Keratinocyte (primary cell): ENCODE results near the gene AAMDC. TPM values are rescaled to one million over a fixed set of nuclear protein-coding genes. Genes with fewer than 3 reads are reported as not detected.

Experiments used
- DNase-seq: peaks from one replicate; pipeline ENCODE4 v3.0.0-alpha.2; 2011; ENCODE audit warnings: low read depth, missing footprints, low spot score
- FAIRE-seq: peaks from 2 replicates; lab custom pipeline; 2011; peaks lifted over from hg19 to GRCh38; lab: Jason Lieb, UNC
- H2AFZ ChIP-seq: 2 replicates; pipeline ENCODE4 v1.6.0; 2012; ENCODE audit warnings: low read length, control low read depth, inconsistent platforms; ENCODE audit not compliant: control insufficient read depth
- H3K27ac ChIP-seq: 2 replicates; pipeline ENCODE4 v1.5.1; 2011; ENCODE audit warnings: low read length; ENCODE audit not compliant: control insufficient read depth, insufficient read depth
- H3K27me3 ChIP-seq: 3 replicates; pipeline ENCODE4 v1.6.0; 2011; ENCODE audit warnings: low read length; ENCODE audit not compliant: control insufficient read depth, insufficient read depth; ENCODE audit errors: extremely low read depth
- H3K36me3 ChIP-seq, 2 experiments: 2 replicates in 1 of 2; 3 replicates in 1 of 2; pipeline ENCODE4 v1.5.1; 2011; ENCODE audit warnings: low read length in 2 of 2, mild to moderate bottlenecking in 1 of 2; ENCODE audit not compliant: control insufficient read depth in 2 of 2, insufficient read depth in 2 of 2; ENCODE audit errors: extremely low read depth in 1 of 2
- H3K4me1 ChIP-seq: 3 replicates; pipeline ENCODE4 v1.5.1; 2011; ENCODE audit warnings: low read length; ENCODE audit not compliant: control insufficient read depth, insufficient read depth; ENCODE audit errors: extremely low read depth
- H3K4me2 ChIP-seq: 3 replicates; pipeline ENCODE4 v1.6.0; 2011; ENCODE audit warnings: low read depth, low read length; ENCODE audit not compliant: control insufficient read depth, insufficient read depth; ENCODE audit errors: extremely low read depth
- H3K4me3 ChIP-seq, 3 experiments: fragments of 200-600 bp in 1 of 3; sonication (generic) in 1 of 3; 2 replicates in 2 of 3; 3 replicates in 1 of 3; pipeline ENCODE4 v1.5.1; 2011 to 2016; ENCODE audit warnings: low read length in 3 of 3, mild to moderate bottlenecking in 3 of 3, control low read depth in 2 of 3, inconsistent platforms in 1 of 3, low read depth in 1 of 3, mixed read lengths in 1 of 3, mixed run types in 1 of 3, moderate library complexity in 1 of 3; ENCODE audit not compliant: control insufficient read depth in 2 of 3, insufficient read depth in 2 of 3; ENCODE audit errors: extremely low read depth in 1 of 3
- H3K79me2 ChIP-seq: 2 replicates; pipeline ENCODE4 v1.6.0; 2012; ENCODE audit warnings: low read length; ENCODE audit not compliant: control insufficient read depth, insufficient read depth
- H3K9ac ChIP-seq: 3 replicates; pipeline ENCODE4 v1.6.0; 2011; ENCODE audit warnings: low read length; ENCODE audit not compliant: control insufficient read depth, insufficient read depth; ENCODE audit errors: extremely low read depth
- H3K9me1 ChIP-seq: 3 replicates; pipeline ENCODE4 v1.6.0; 2011; ENCODE audit warnings: low read length; ENCODE audit not compliant: control insufficient read depth, insufficient read depth; ENCODE audit errors: extremely low read depth
- H3K9me3 ChIP-seq: 2 replicates; pipeline ENCODE4 v1.5.1; 2012; ENCODE audit warnings: low read depth, low read length; ENCODE audit not compliant: control insufficient read depth
- H4K20me1 ChIP-seq: 3 replicates; pipeline ENCODE4 v1.6.0; 2011; ENCODE audit warnings: low read length; ENCODE audit not compliant: control insufficient read depth, insufficient read depth; ENCODE audit errors: extremely low read depth
- EZH2 ChIP-seq: IDR thresholded peaks from one replicate; pipeline ENCODE4 v1.6.1; 2012; ENCODE audit warnings: inconsistent platforms, mild to moderate bottlenecking, low read length, moderate library complexity
- dilution Hi-C: fragments of 300-500 bp; cut with MboI; formaldehyde crosslinking; loops from one replicate; pipeline ENCODE4 v1.7.0; 2020; ENCODE audit warnings: low sequenced_read_pairs; ENCODE audit not compliant: extremely low pct_ligation_motif_present
- polyA plus RNA-seq, 5 experiments: library from polyadenylated mRNA; depleted of rRNA in 3 of 5; stranded (reverse) in 3 of 5; stranded (forward) in 1 of 5; unstranded in 1 of 5; fragments of >200 nt; gene quantifications; 1 replicate in 1 of 5; 2 replicates in 3 of 5; 3 replicates in 1 of 5; pipeline versions ENCODE4 v1.2.1 to v1.2.3, GENCODE V29; 2011 to 2012; ENCODE audit warnings: missing spikeins in 2 of 5, low read depth in 1 of 5, low replicate concordance in 1 of 5
- TF ChIP-seq, protein P1 (sequence below), 3 experiments: IDR thresholded peaks in 1 of 3; conservative IDR thresholded peaks in 1 of 3; optimal IDR thresholded peaks in 1 of 3; 2 replicates in 2 of 3; 3 replicates in 1 of 3; pipeline versions ENCODE3 to v1.5.1; 2011; ENCODE audit warnings: low read length in 3 of 3, mild to moderate bottlenecking in 3 of 3, moderate library complexity in 2 of 3, control low read depth in 1 of 3, inconsistent platforms in 1 of 3; ENCODE audit not compliant: insufficient read depth in 2 of 3; ENCODE audit errors: extremely low read depth in 1 of 3

The AAMDC gene
- polyA plus RNA-seq, 1 donor (not counting 4 experiments of a cell fraction or from before 2014, with no cell fraction given), result 22.4 TPM

GRCh38 chr11:77873345-77873744 is 52.4 kb downstream of the AAMDC start:
- no peaks in the 10 kb centered on the region for H3K9me3 ChIP-seq
- H3K36me3 ChIP-seq, result peaks cover 0 to 5% of the 10 kb centered on the region in 2 experiments
- no peak overlapping the region for H2AFZ ChIP-seq
- H3K27me3 ChIP-seq, result no peaks in the 10 kb centered on the region
- FAIRE-seq (no peak), DNase-seq (no peak)
- H4K20me1 ChIP-seq, result no peaks in the 10 kb centered on the region
- no peak overlapping the region for H3K9ac ChIP-seq
- no peak overlapping the region for H3K4me2 ChIP-seq
- dilution Hi-C loops, result no loop called here
- H3K79me2 ChIP-seq, result no peaks in the 10 kb centered on the region
- H3K27ac ChIP-seq, result no peak overlapping the region
- H3K4me3 ChIP-seq, result no peak overlapping the region
- H3K9me1 ChIP-seq, result no peaks in the 10 kb centered on the region
- H3K4me1 ChIP-seq, result peaks cover 1% of the 10 kb centered on the region
- TF ChIP-seq, protein P1, sequence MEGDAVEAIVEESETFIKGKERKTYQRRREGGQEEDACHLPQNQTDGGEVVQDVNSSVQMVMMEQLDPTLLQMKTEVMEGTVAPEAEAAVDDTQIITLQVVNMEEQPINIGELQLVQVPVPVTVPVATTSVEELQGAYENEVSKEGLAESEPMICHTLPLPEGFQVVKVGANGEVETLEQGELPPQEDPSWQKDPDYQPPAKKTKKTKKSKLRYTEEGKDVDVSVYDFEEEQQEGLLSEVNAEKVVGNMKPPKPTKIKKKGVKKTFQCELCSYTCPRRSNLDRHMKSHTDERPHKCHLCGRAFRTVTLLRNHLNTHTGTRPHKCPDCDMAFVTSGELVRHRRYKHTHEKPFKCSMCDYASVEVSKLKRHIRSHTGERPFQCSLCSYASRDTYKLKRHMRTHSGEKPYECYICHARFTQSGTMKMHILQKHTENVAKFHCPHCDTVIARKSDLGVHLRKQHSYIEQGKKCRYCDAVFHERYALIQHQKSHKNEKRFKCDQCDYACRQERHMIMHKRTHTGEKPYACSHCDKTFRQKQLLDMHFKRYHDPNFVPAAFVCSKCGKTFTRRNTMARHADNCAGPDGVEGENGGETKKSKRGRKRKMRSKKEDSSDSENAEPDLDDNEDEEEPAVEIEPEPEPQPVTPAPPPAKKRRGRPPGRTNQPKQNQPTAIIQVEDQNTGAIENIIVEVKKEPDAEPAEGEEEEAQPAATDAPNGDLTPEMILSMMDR (optimal IDR thresholded peaks at IDR 0.05 in 1 of 3, IDR thresholded peaks at IDR 0.05 in 1 of 3, conservative IDR thresholded peaks at IDR 0.05 in 1 of 3; ENCODE audit: extremely low read depth in 1 of 3, insufficient read depth in 2 of 3, low read length in 3 of 3), result no peak
- no peak for TF ChIP-seq EZH2

GRCh38 chr11:77874206-77874605 is 53.3 kb downstream of the AAMDC start:
- no peaks in the 10 kb centered on the region for H3K9me3 ChIP-seq
- no peak overlapping the region for H3K4me3 ChIP-seq
- no peaks in the 10 kb centered on the region for H3K79me2 ChIP-seq
- H4K20me1 ChIP-seq, result no peaks in the 10 kb centered on the region
- no peaks in the 10 kb centered on the region for H3K27me3 ChIP-seq
- TF ChIP-seq, protein P1 (optimal IDR thresholded peaks at IDR 0.05 in 1 of 3, IDR thresholded peaks at IDR 0.05 in 1 of 3, conservative IDR thresholded peaks at IDR 0.05 in 1 of 3; ENCODE audit: extremely low read depth in 1 of 3, insufficient read depth in 2 of 3, low read length in 3 of 3), result no peak
- TF ChIP-seq EZH2, result no peak
- FAIRE-seq (no peak), DNase-seq (no peak)
- dilution Hi-C loops, result no loop called here
- no peaks in the 10 kb centered on the region for H3K9me1 ChIP-seq
- no peak overlapping the region for H3K9ac ChIP-seq
- H3K4me1 ChIP-seq, result peaks cover 6% of the 10 kb centered on the region
- H2AFZ ChIP-seq, result no peak overlapping the region
- H3K4me2 ChIP-seq, result no peak overlapping the region
- H3K36me3 ChIP-seq, result peaks cover 0 to 5% of the 10 kb centered on the region in 2 experiments
- no peak overlapping the region for H3K27ac ChIP-seq
